ENCODE results near the gene HECTD4. TPM values are rescaled to one million over a fixed set of nuclear protein-coding genes. Genes with fewer than 3 reads are reported as not detected.
"Not testable (repeated sequence)": the region's sequence is repeated elsewhere in the genome, so short reads cannot be mapped to it uniquely, and the experiment has no call there.

Gene HECTD4
- total RNA-seq, 1 experiment from 2014 or later = 51.3 TPM

DNA sequence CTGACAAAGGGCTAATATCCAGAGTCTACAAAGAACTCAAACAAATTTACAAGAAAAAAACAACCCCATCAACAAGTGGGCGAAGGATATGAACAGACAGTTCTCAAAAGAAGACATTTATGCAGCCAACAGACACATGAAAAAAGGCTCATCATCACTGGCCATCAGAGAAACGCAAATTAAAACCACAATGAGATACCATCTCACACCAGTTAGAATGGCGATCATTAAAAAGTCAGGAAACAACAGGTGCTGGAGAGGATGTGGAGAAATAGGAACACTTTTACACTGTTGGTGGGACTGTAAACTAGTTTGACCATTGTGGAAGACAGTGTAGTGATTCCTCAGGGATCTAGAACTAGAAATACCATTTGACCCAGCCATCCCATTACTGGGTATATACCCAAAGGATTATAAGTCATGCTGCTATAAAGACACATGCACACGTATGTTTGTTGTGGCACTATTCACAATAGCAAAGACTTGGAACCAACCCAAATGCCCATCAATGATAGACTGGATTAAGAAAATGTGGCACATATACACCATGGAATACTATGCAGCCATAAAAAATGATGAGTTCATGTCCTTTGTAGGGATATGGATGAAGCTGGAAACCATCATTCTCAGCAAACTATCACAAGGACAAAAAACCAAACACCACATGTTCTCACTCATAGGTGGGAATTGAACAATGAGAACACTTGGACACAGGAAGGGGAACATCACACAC, 7.9 kb upstream of the HECTD4 start:
- H3K27ac ChIP-seq (ENCODE audit: low read length); H3K36me3 ChIP-seq (ENCODE audit: control insufficient read depth, insufficient read depth, low read length); ATAC-seq; H3K4me1 ChIP-seq (ENCODE audit: control insufficient read depth, insufficient read depth, low read length); DNase-seq (ENCODE audit: low read depth, low spot score); H3K9me3 ChIP-seq (ENCODE audit: control insufficient read depth, insufficient read depth, low read depth, low read length); H3K27me3 ChIP-seq (ENCODE audit: control insufficient read depth, insufficient read depth, low read length); H3K4me3 ChIP-seq (ENCODE audit: low read depth in 2 of 2, low read length in 2 of 2); intact Hi-C loops (cut with micrococcal nuclease; ENCODE audit: unreplicated experiment); POLR2A ChIA-PET; BruUV-seq (replicated peaks); CTCF ChIA-PET; in situ Hi-C loops (cut with HindIII; ENCODE audit: low pct_unique_long_range_greater_than_20kb, low sequenced_read_pairs): not testable (repeated sequence)

- ChIA-PET CTCF (no interaction called here), POLR2A (no interaction called here)
- Histone ChIP-seq H3K9me3 (ENCODE audit: control insufficient read depth, insufficient read depth, low read depth, low read length) (no peaks in the 10 kb centered on the region), H3K27ac (ENCODE audit: low read length) (no peak overlapping the region), H3K4me1 (ENCODE audit: control insufficient read depth, insufficient read depth, low read length) (no peaks in the 10 kb centered on the region), H3K36me3 (ENCODE audit: control insufficient read depth, insufficient read depth, low read length) (no peaks in the 10 kb centered on the region), H3K27me3 (ENCODE audit: control insufficient read depth, insufficient read depth, low read length) (no peaks in the 10 kb centered on the region), H3K4me3 (ENCODE audit: low read depth in 2 of 2, low read length in 2 of 2) (no peak overlapping the region)
- no peak for TF ChIP-seq POLR2AphosphoS5 (IDR thresholded peaks at IDR 0.05; ENCODE audit: low read depth, low read length)
- TF ChIP-seq TCF7L2 (IDR thresholded peaks at IDR 0.05; ENCODE audit: low read depth, low read length) = no peak
- no peak for TF ChIP-seq CTCF (IDR thresholded peaks at IDR 0.05)
- no peak for TF ChIP-seq SIN3A (IDR thresholded peaks at IDR 0.05; ENCODE audit: borderline replicate concordance, insufficient read depth, low read depth, low read length)
- TF ChIP-seq, protein P1, sequence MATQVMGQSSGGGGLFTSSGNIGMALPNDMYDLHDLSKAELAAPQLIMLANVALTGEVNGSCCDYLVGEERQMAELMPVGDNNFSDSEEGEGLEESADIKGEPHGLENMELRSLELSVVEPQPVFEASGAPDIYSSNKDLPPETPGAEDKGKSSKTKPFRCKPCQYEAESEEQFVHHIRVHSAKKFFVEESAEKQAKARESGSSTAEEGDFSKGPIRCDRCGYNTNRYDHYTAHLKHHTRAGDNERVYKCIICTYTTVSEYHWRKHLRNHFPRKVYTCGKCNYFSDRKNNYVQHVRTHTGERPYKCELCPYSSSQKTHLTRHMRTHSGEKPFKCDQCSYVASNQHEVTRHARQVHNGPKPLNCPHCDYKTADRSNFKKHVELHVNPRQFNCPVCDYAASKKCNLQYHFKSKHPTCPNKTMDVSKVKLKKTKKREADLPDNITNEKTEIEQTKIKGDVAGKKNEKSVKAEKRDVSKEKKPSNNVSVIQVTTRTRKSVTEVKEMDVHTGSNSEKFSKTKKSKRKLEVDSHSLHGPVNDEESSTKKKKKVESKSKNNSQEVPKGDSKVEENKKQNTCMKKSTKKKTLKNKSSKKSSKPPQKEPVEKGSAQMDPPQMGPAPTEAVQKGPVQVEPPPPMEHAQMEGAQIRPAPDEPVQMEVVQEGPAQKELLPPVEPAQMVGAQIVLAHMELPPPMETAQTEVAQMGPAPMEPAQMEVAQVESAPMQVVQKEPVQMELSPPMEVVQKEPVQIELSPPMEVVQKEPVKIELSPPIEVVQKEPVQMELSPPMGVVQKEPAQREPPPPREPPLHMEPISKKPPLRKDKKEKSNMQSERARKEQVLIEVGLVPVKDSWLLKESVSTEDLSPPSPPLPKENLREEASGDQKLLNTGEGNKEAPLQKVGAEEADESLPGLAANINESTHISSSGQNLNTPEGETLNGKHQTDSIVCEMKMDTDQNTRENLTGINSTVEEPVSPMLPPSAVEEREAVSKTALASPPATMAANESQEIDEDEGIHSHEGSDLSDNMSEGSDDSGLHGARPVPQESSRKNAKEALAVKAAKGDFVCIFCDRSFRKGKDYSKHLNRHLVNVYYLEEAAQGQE (IDR thresholded peaks at IDR 0.05; ENCODE audit: insufficient read depth in 1 of 2, low read depth in 2 of 2, low read length in 1 of 2) = no peak
- in situ Hi-C loops (cut with HindIII; ENCODE audit: low pct_unique_long_range_greater_than_20kb, low sequenced_read_pairs) = no loop called here
- DNase-seq (ENCODE audit: low read depth, low spot score) (no peak), ATAC-seq (no peak)
- no TSS peak for BruUV-seq (replicated peaks)
- intact Hi-C loops (cut with micrococcal nuclease; ENCODE audit: unreplicated experiment) = no loop called here
Observed at GRCh38 chr12:112389228-112389627, 7.0 kb upstream of the HECTD4 start.

GRCh38 chr12:112386726-112387125, 4.5 kb upstream of the HECTD4 start:
- in situ Hi-C loops (cut with HindIII; ENCODE audit: low pct_unique_long_range_greater_than_20kb, low sequenced_read_pairs) = no loop called here
- ATAC-seq (no peak), DNase-seq (ENCODE audit: low read depth, low spot score) (no peak)
- H3K4me3 ChIP-seq (ENCODE audit: low read depth in 2 of 2, low read length in 2 of 2) = no peak overlapping the region
- no peaks in the 10 kb centered on the region for H3K27me3 ChIP-seq (ENCODE audit: control insufficient read depth, insufficient read depth, low read length)
- no peaks in the 10 kb centered on the region for H3K4me1 ChIP-seq (ENCODE audit: control insufficient read depth, insufficient read depth, low read length)
- ChIA-PET CTCF (interaction anchor here (0.6 to 2.3 kb wide), 4 partner anchors 45 to 189 kb away, joined by 3 to 24 read pairs (median 10); no protein-coding TSS in a partner anchor), POLR2A (no interaction called here)
- H3K36me3 ChIP-seq (ENCODE audit: control insufficient read depth, insufficient read depth, low read length) = no peaks in the 10 kb centered on the region; the same call in 1 of the 2 replicates
- no peak overlapping the region for H3K27ac ChIP-seq (ENCODE audit: low read length)
- TF ChIP-seq SIN3A (IDR thresholded peaks at IDR 0.05; ENCODE audit: borderline replicate concordance, insufficient read depth, low read depth, low read length) (no peak), CTCF (IDR thresholded peaks at IDR 0.05) (no peak), POLR2AphosphoS5 (IDR thresholded peaks at IDR 0.05; ENCODE audit: low read depth, low read length) (no peak), TCF7L2 (IDR thresholded peaks at IDR 0.05; ENCODE audit: low read depth, low read length) (no peak)
- TF ChIP-seq, protein P1 (IDR thresholded peaks at IDR 0.05; ENCODE audit: insufficient read depth in 1 of 2, low read depth in 2 of 2, low read length in 1 of 2) = no peak
- BruUV-seq (replicated peaks) = no TSS peak
- no peaks in the 10 kb centered on the region for H3K9me3 ChIP-seq (ENCODE audit: control insufficient read depth, insufficient read depth, low read depth, low read length)
- intact Hi-C loops (cut with micrococcal nuclease; ENCODE audit: unreplicated experiment) = loop anchor here (2.0 kb wide), 1 partner anchor 188 kb away; no protein-coding TSS in a partner anchor

Data from Panc1 (cell line).